ENCODE data around the gene PIEZO2. TPM values are rescaled to one million over a fixed set of nuclear protein-coding genes. Genes with fewer than 3 reads are reported as not detected.

Gene PIEZO2
- total RNA-seq, 1 experiment from 2014 or later: not detected

- Histone ChIP-seq H3K9me3 (ENCODE audit: low read length) (no peaks in the 10 kb centered on the region), H3K4me2 (ENCODE audit: low read depth, low read length, poor library complexity, severe bottlenecking) (no peak overlapping the region), H3K9me2 (replicated peaks; ENCODE audit: insufficient read depth, low read length) (no peaks in the 10 kb centered on the region), H3K9ac (ENCODE audit: low read length) (no peak overlapping the region), H3K27me3 (ENCODE audit: low read length) (no peaks in the 10 kb centered on the region), H3K79me2 (ENCODE audit: low read length) (no peaks in the 10 kb centered on the region), H3K27ac (ENCODE audit: low read length) (no peak overlapping the region), H3K36me3 (ENCODE audit: insufficient read depth, low read length) (no peaks in the 10 kb centered on the region), H2AFZ (ENCODE audit: low read length) (no peak overlapping the region), H3K4me3 (ENCODE audit: low read length) (no peak overlapping the region), H3K4me1 (ENCODE audit: low read length) (no peaks in the 10 kb centered on the region), H4K20me1 (ENCODE audit: insufficient read depth, low read depth, low read length) (no peaks in the 10 kb centered on the region)
- DNase-seq: no peak
Measured at GRCh38 chr18:10783941-10784340, 365.4 kb downstream of the PIEZO2 start.

- H3K4me1 ChIP-seq (ENCODE audit: low read length): no peaks in the 10 kb centered on the region
- H3K9ac ChIP-seq (ENCODE audit: low read length): no peak overlapping the region
- H3K79me2 ChIP-seq (ENCODE audit: low read length): no peaks in the 10 kb centered on the region
- no peak for DNase-seq
- H3K9me3 ChIP-seq (ENCODE audit: low read length): no peaks in the 10 kb centered on the region
- no peak overlapping the region for H3K4me3 ChIP-seq (ENCODE audit: low read length)
- no peak overlapping the region for H2AFZ ChIP-seq (ENCODE audit: low read length)
- no peaks in the 10 kb centered on the region for H3K36me3 ChIP-seq (ENCODE audit: insufficient read depth, low read length)
- no peak overlapping the region for H3K4me2 ChIP-seq (ENCODE audit: low read depth, low read length, poor library complexity, severe bottlenecking)
- no peaks in the 10 kb centered on the region for H3K27me3 ChIP-seq (ENCODE audit: low read length)
- H3K27ac ChIP-seq (ENCODE audit: low read length): no peak overlapping the region
- H3K9me2 ChIP-seq (replicated peaks; ENCODE audit: insufficient read depth, low read length): no peaks in the 10 kb centered on the region
- no peaks in the 10 kb centered on the region for H4K20me1 ChIP-seq (ENCODE audit: insufficient read depth, low read depth, low read length)
Measured at GRCh38 chr18:10776493-10776892, 372.9 kb downstream of the PIEZO2 start.

GRCh38 chr18:10775026-10775425, 374.3 kb downstream of the PIEZO2 start:
- Histone ChIP-seq H3K9me3 (ENCODE audit: low read length) (no peaks in the 10 kb centered on the region), H3K36me3 (ENCODE audit: insufficient read depth, low read length) (no peaks in the 10 kb centered on the region), H3K9ac (ENCODE audit: low read length) (no peak overlapping the region), H3K79me2 (ENCODE audit: low read length) (no peaks in the 10 kb centered on the region), H3K9me2 (replicated peaks; ENCODE audit: insufficient read depth, low read length) (no peaks in the 10 kb centered on the region), H3K4me1 (ENCODE audit: low read length) (no peaks in the 10 kb centered on the region), H3K27ac (ENCODE audit: low read length) (no peak overlapping the region), H3K27me3 (ENCODE audit: low read length) (no peaks in the 10 kb centered on the region), H3K4me2 (ENCODE audit: low read depth, low read length, poor library complexity, severe bottlenecking) (no peak overlapping the region), H3K4me3 (ENCODE audit: low read length) (no peak overlapping the region), H4K20me1 (ENCODE audit: insufficient read depth, low read depth, low read length) (no peaks in the 10 kb centered on the region), H2AFZ (ENCODE audit: low read length) (no peak overlapping the region)
- peak; percentile 9 for DNase-seq

DNA sequence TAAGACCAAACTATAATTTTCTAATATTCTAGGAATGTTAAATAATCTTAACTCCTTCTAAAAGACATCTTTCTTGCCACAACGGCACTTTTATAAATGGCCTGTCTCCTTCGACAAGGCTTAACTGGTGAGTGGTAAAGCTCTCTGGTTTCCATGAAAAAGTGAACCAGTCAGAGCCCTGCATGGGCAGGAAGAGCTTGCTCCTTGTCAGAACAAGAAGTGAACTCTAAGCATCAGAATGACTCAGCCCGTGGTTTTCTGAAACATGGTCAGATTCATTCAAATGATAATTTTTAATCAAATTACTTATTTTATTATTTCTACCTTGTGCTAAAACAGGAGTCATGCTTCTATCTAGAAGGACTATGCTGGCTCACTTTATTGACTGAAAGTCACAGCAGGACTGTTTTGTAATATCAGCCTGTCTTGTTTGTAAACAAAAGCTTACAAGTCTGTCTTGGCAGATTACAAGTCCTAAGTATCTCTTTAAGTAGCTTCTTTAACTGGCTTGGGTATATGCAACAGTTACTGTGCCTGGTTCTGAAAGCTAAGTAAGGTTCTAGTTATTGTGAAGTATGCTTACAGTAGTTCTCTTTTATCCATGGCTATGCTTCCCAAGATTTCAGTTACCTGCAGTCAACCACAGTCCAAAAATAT, 378.2 kb downstream of the PIEZO2 start:
- Histone ChIP-seq H3K27me3 (ENCODE audit: low read length) (no peaks in the 10 kb centered on the region), H4K20me1 (ENCODE audit: insufficient read depth, low read depth, low read length) (no peaks in the 10 kb centered on the region), H3K79me2 (ENCODE audit: low read length) (no peaks in the 10 kb centered on the region), H3K4me2 (ENCODE audit: low read depth, low read length, poor library complexity, severe bottlenecking) (no peak overlapping the region), H3K9me3 (ENCODE audit: low read length) (no peaks in the 10 kb centered on the region), H3K4me1 (ENCODE audit: low read length) (no peaks in the 10 kb centered on the region), H3K9ac (ENCODE audit: low read length) (no peak overlapping the region), H3K27ac (ENCODE audit: low read length) (no peak overlapping the region), H2AFZ (ENCODE audit: low read length) (no peak overlapping the region), H3K4me3 (ENCODE audit: low read length) (no peak overlapping the region), H3K36me3 (ENCODE audit: insufficient read depth, low read length) (no peaks in the 10 kb centered on the region), H3K9me2 (replicated peaks; ENCODE audit: insufficient read depth, low read length) (no peaks in the 10 kb centered on the region)
- peak; percentile 27 for DNase-seq

DNA sequence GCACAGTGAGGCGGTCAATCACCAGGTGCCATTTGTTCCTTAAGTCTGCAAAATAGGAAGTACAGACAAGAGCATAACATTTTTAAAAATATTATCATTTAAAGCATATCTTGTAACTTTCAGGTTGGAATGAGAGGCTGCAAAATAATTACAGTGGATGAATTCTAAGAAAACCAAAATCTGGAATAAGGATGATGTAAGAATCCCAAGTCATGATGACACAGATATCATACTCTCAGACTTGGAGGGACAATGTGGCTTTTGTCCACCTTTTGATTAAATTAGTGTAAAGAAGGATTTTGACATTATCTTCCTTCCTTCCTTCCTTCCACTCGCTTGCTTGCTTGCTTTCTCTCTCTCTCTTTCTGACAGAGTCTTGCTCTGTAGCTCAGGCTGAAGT, 379.1 kb downstream of the PIEZO2 start:
- Histone ChIP-seq H3K9me3 (ENCODE audit: low read length) (no peaks in the 10 kb centered on the region), H4K20me1 (ENCODE audit: insufficient read depth, low read depth, low read length) (no peaks in the 10 kb centered on the region), H3K4me1 (ENCODE audit: low read length) (no peaks in the 10 kb centered on the region), H3K4me2 (ENCODE audit: low read depth, low read length, poor library complexity, severe bottlenecking) (no peak overlapping the region), H3K79me2 (ENCODE audit: low read length) (no peaks in the 10 kb centered on the region), H3K27me3 (ENCODE audit: low read length) (no peaks in the 10 kb centered on the region), H3K9me2 (replicated peaks; ENCODE audit: insufficient read depth, low read length) (no peaks in the 10 kb centered on the region), H3K36me3 (ENCODE audit: insufficient read depth, low read length) (no peaks in the 10 kb centered on the region), H3K27ac (ENCODE audit: low read length) (no peak overlapping the region), H3K4me3 (ENCODE audit: low read length) (no peak overlapping the region), H2AFZ (ENCODE audit: low read length) (no peak overlapping the region), H3K9ac (ENCODE audit: low read length) (no peak overlapping the region)
- DNase-seq: no peak

- H3K27ac ChIP-seq (ENCODE audit: low read length): no peak overlapping the region
- H3K79me2 ChIP-seq (ENCODE audit: low read length): no peaks in the 10 kb centered on the region
Measured at GRCh38 chr18:10768221-10768620, 381.1 kb downstream of the PIEZO2 start.

DNA sequence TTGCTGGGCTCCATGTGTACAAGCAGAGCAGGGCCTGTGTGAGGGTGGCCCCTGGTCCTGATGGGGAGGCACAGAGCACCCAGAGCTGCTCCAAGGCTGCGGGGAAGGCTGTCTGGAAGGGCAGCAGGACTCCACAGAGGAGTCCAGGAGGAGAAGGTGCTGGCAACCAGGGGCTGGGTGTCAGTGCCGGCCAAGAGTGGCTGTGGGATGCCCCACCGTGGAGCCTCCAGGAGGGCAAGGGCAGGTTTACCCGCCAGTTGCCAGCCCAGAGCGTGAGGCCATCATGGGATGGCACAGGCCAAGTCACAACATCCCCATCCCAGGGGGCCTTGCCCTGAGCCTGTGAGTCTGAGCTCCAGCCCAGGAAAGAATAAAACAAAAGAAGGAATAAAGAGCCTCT, 381.7 kb downstream of the PIEZO2 start:
- Histone ChIP-seq H4K20me1 (ENCODE audit: insufficient read depth, low read depth, low read length) (no peaks in the 10 kb centered on the region), H3K4me3 (ENCODE audit: low read length) (no peak overlapping the region)
- DNase-seq: no peak

More at GRCh38 chr18:10768221-10768620, 381.1 kb downstream of the PIEZO2 start:
- H2AFZ ChIP-seq (ENCODE audit: low read length): no peak overlapping the region
- H3K4me3 ChIP-seq (ENCODE audit: low read length): no peak overlapping the region
- no peaks in the 10 kb centered on the region for H3K36me3 ChIP-seq (ENCODE audit: insufficient read depth, low read length)
- H4K20me1 ChIP-seq (ENCODE audit: insufficient read depth, low read depth, low read length): no peaks in the 10 kb centered on the region
- H3K27me3 ChIP-seq (ENCODE audit: low read length): no peaks in the 10 kb centered on the region
- no peaks in the 10 kb centered on the region for H3K9me3 ChIP-seq (ENCODE audit: low read length)
- H3K4me2 ChIP-seq (ENCODE audit: low read depth, low read length, poor library complexity, severe bottlenecking): no peak overlapping the region
- H3K4me1 ChIP-seq (ENCODE audit: low read length): no peaks in the 10 kb centered on the region
- H3K9me2 ChIP-seq (replicated peaks; ENCODE audit: insufficient read depth, low read length): no peaks in the 10 kb centered on the region
- no peak for DNase-seq
- no peak overlapping the region for H3K9ac ChIP-seq (ENCODE audit: low read length)

DNA sequence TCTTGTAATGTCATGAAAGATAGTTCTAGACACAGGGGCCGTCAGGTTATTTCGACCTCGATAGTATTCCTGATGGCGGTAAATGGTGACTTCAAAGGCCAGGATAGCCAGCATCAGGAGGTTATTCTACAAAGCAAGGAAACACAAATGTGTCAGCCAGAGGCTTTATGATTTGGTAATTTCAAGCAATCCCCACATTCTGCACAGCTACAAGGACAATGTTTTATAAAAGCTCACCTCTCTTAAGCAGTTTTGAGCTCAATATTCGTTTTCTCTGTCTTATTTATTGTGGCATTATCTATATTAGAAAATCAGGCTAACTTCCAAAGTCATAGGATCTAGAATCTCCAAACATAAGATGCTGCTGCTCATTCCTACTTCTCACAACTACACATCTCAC, 388.4 kb downstream of the PIEZO2 start:
- no peaks in the 10 kb centered on the region for H3K9me3 ChIP-seq (ENCODE audit: low read length)

More for the DNA sequence above, 381.7 kb downstream of the PIEZO2 start:
- no peaks in the 10 kb centered on the region for H3K36me3 ChIP-seq (ENCODE audit: insufficient read depth, low read length)
- no peak overlapping the region for H2AFZ ChIP-seq (ENCODE audit: low read length)
- no peak overlapping the region for H3K4me2 ChIP-seq (ENCODE audit: low read depth, low read length, poor library complexity, severe bottlenecking)
- H3K27ac ChIP-seq (ENCODE audit: low read length): no peak overlapping the region
- H3K79me2 ChIP-seq (ENCODE audit: low read length): no peaks in the 10 kb centered on the region
- H3K4me1 ChIP-seq (ENCODE audit: low read length): no peaks in the 10 kb centered on the region
- no peaks in the 10 kb centered on the region for H3K27me3 ChIP-seq (ENCODE audit: low read length)
- no peaks in the 10 kb centered on the region for H3K9me3 ChIP-seq (ENCODE audit: low read length)
- no peak overlapping the region for H3K9ac ChIP-seq (ENCODE audit: low read length)
- no peaks in the 10 kb centered on the region for H3K9me2 ChIP-seq (replicated peaks; ENCODE audit: insufficient read depth, low read length)

More for the DNA sequence above, 388.4 kb downstream of the PIEZO2 start:
- Histone ChIP-seq H3K27ac (ENCODE audit: low read length) (no peak overlapping the region), H3K9me2 (replicated peaks; ENCODE audit: insufficient read depth, low read length) (no peaks in the 10 kb centered on the region), H2AFZ (ENCODE audit: low read length) (no peak overlapping the region), H3K27me3 (ENCODE audit: low read length) (no peaks in the 10 kb centered on the region), H3K36me3 (ENCODE audit: insufficient read depth, low read length) (no peaks in the 10 kb centered on the region), H3K4me3 (ENCODE audit: low read length) (no peak overlapping the region), H4K20me1 (ENCODE audit: insufficient read depth, low read depth, low read length) (no peaks in the 10 kb centered on the region), H3K9ac (ENCODE audit: low read length) (no peak overlapping the region), H3K4me1 (ENCODE audit: low read length) (no peaks in the 10 kb centered on the region), H3K79me2 (ENCODE audit: low read length) (no peaks in the 10 kb centered on the region), H3K4me2 (ENCODE audit: low read depth, low read length, poor library complexity, severe bottlenecking) (no peak overlapping the region)
- no peak for DNase-seq
